Measurements from ENCODE around the gene SLC17A5.
A peak's percentile ranks its signal among the peaks of the same experiment; 100 is the strongest.
"Not testable (repeated sequence)": the region's sequence is repeated elsewhere in the genome, so short reads cannot be mapped to it uniquely, and the experiment has no call there.

The SLC17A5 gene, protein sequence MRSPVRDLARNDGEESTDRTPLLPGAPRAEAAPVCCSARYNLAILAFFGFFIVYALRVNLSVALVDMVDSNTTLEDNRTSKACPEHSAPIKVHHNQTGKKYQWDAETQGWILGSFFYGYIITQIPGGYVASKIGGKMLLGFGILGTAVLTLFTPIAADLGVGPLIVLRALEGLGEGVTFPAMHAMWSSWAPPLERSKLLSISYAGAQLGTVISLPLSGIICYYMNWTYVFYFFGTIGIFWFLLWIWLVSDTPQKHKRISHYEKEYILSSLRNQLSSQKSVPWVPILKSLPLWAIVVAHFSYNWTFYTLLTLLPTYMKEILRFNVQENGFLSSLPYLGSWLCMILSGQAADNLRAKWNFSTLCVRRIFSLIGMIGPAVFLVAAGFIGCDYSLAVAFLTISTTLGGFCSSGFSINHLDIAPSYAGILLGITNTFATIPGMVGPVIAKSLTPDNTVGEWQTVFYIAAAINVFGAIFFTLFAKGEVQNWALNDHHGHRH

DNA sequence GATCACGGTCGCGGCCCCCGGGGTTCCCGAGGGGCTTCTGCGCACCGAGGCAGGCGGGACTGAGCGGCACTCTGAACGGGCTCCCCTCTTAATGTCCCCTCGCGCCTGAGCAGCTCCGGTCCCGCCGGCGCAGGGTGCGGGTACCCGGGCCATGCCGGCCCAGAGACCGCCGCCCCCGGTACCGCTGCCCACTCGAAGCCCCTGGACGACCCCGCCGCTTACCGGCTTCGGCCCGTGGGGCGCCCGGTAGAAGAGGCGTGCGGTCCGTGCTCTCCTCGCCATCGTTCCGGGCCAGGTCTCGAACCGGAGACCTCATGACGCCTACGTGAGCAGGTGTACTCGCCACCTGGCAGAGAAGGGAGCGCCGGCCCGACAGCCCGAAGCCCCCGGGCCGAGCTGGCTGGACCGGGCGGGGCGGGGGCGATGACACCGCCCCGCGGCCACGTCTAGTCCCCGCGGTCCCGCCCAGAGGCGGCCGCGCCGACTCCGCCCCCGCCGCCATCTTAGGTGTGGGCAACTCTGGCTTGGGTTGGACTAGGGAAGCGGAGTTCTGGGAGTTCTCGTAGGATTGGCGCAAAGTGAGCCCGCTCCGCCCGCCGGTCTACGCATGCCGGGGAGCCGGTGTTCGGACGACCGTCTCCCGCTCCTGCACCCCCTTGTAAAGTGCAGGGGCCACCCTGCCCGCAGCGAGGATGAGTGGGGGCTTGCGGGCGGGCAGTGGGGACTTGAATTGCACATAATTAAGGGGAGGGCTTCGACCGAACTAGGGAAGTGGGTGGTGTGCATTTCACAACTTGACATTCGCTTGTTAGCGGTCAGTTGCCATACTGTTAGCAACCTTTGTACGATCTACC is at the start of gene SLC17A5:
TSS of gene SLC17A5 (minus strand) at position 422 of the 854 bp plus-strand sequence. CDS start at position 316, 106 bp downstream.
- DNase-seq, result peak; percentile 94

DNA sequence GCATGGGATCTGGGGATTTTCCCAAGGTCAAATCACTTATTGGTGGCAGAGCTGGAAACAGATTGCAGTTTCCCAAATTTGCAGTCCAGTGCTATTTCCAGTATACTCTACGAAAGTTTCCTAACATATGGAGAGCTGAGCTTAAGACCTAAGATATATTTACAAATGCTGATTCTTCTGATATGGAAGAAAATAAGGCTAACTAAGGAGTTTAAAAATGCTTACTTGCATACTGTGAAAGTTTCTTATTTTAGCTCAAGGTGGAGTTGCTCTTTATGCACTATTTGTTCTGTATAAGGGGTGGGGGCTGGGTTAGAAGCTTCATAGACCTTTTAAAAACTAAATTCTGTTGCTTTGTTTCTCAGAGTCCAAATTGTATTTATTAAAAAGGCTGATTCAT is 49.7 kb upstream of the SLC17A5 start:
- DNase-seq, result no peak

DNA sequence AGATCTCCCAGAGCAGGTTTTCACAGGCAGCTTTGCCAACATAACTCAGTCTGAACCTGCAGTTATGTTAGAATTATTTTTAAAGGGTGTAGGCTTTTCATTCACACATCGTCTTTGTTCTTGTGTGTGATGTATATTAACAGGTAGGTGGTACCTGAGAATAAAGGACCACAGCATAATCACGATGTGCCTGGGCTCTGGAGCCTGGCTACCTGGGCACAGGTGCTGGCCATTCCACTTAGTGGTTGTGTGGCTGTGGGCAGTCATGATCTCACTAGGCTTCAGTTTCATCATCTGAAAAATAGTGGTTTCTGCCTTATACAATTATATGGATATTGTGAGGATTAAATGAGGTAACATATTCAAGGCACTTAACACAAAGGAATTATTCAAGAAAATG is 48.7 kb upstream of the SLC17A5 start:
- DNase-seq, result no peak

DNA sequence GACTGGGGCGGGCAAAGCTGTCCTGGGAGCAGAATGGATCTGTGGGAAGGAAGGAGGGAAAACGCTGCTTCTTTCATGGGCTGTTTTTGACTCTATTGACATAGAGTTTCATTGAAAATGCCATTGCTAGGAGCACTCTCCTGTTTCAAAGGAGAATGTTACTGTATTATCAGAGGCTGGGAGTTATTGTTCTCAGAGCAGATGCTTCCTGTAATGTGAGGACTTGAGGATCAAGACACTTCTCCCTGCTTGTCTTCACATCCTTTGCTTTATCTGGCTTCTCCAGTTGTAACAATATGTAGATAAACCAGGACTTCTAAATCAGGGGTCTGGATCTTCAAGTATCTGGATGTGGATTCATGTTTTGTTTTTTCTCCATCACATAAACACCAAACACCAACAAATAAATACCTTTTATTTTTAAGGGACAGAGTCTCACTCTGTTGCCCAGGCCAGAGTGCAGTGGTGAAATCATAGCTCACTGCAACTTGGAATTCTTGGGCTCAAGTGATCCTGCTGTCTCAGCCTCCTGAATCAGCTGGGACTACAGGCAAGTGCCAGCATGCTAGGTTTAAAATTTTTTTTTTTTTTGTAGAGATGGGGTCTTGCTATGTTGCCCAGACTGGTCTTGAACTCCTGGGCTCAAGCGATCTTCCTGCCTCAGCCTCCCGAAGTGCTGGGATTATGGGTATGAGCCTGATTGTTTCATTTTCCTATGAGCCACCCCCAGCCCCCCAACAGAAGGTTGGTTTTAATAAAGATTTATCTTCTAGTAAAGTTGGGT is 46.1 kb upstream of the SLC17A5 start:
- no peak for DNase-seq

DNA sequence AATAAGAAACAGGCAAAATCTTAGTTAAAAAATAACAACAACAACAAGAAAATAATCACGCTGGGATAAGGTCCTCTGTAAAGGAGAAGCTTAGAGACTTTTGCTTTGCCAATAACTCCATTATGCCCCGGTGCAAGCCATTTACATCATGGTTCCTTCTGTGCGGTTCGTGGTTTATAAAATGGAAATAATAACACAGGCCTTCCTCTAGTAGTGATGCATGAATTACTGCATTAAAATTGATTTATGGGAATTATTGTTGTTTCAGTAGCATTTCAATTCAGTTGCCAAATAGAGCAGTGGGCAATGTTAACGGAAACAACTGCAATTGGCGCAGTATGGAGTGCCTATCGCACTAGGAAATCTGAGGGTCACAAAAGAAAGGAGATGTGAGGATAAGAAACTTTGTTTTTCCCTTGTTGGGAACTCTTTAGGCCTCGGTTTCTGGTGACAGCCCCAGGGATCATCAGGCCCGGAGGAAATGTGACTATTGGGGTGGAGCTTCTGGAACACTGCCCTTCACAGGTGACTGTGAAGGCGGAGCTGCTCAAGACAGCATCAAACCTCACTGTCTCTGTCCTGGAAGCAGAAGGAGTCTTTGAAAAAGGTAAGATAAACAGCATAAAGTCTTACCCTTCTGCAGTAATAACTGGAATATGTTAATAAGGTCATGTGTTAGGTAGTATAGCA is 43.3 kb upstream of the SLC17A5 start:
- DNase-seq, result no peak

DNA sequence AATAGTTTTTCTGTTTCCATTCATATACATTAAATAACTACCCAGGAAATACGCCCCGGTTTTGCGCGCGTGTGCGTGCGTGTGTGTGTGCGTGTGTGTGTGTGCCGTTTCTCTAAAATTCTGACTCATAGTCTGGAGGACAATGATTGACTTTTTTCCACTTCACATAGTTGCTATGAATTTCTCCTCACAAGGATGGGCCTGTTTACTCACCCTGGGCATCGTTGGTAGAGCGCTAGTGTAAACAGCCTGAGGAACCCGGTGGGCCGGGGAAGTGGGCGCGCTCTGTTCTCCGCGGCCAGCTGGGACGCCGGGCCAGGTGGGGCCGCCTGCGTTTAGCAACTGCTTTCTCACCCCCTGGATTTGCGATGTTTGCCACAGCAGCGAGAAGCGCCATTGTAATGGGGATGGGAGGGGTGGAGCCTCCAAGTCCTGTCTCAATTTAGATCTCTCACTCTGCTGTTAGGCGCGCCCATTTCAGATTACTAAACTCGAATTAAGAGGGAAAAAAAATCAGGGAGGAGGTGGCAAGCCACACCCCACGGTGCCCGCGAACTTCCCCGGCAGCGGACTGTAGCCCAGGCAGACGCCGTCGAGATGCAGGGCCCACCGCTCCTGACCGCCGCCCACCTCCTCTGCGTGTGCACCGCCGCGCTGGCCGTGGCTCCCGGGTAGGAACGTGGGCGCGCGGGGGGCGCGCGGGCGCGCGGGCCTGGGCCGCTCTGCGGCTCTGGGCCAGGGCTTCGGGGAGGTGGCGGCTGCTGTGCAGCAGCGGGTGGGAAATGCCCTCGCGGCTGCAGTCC is 42.0 kb upstream of the SLC17A5 start, which contains the start of gene CD109:
TSS of gene CD109 (plus strand) at position 585 of the 803 bp plus-strand sequence. CDS start at position 598, 13 bp downstream.
- peak; percentile 15 for DNase-seq

DNA sequence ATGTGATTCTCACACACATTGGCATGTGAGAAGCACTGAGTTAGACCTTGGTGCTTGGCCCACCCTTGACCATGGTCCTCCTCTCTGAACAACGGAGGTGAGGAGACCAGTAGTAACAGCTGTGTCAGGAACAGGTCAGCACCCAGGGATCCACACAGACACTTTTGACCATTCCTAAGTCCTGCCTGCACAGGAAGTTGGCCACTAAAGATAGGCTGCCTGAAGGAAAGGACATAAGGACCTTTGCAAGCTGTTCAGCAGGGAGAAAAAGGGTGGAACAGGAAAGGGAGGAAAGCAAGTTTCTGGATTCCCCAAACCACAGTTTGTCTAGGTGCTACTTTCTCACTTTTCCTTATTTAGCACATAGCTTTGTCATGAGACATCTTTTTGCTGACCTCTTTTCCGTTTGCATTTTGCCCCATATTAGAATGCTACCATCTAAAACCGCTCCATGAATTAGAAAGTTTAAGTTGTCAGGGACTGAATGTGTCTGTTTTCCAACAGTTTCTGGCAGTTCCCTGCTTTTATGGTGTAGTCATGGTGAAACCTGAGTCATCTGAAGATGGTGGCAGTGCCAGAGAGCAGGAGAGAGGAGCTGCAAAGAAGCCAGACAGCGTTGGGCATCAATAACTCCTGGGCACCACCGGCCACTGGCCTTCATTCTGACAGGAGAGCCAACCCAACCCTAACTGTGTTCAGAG is 41.1 kb upstream of the SLC17A5 start:
- peak; percentile 26 for DNase-seq

DNA sequence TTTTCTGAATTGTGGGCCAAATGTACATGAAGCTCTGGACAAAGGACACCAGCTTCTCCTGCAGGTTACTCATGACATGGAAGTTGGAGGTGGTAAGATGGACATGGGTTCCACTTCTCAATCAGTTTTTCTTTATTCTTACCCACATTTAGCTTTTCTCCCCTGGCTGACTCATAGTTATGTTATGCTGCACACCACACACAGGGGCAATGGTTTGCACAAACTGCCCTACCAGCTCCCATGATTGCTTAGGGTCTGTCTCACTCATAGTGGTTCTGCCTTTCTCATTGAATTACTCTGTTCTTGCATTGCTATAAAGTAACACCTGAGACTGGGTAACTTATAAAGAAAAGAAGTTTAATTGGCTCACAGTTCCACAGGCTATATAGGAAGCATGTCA is 37.7 kb upstream of the SLC17A5 start:
- DNase-seq, result no peak

DNA sequence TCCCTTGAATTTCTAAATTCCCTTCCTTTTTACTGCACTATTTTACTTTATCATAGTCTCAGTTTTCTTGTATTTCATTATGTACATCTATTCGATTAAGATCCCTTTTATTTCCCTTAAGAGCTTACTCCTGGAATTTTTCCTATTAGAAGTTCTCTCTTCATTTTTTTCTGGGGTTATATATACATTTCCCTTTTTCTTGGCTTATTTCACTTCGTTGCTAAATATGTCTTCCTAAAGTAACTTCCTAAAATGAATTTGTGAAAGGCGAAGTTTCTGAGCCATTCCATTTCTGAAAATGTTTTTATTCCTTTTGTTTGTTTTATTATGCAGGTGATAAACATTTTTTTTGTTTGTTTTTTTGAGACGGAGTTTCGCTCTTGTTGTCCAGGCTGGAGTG is 36.3 kb upstream of the SLC17A5 start:
- DNase-seq, result no peak

DNA sequence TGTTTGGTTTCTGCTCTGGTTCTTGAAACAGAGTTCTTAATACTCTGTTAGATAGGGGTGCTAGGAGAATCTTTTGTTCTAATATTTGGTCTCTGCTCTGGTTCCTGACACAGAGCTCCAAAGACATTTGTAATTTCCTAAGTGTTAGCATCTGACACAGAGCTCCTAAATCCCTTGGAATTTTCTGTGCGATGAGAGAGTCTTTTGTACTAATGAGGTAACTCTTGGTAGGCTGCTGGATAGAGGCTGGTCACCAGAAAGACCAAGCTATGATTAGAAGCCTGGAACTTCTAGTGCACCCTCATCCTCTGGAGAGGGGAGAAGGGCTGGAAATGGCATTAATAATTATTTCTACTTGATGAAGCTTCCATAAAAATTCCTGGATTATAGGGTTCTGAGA is 34.6 kb upstream of the SLC17A5 start:
- DNase-seq, result no peak

DNA sequence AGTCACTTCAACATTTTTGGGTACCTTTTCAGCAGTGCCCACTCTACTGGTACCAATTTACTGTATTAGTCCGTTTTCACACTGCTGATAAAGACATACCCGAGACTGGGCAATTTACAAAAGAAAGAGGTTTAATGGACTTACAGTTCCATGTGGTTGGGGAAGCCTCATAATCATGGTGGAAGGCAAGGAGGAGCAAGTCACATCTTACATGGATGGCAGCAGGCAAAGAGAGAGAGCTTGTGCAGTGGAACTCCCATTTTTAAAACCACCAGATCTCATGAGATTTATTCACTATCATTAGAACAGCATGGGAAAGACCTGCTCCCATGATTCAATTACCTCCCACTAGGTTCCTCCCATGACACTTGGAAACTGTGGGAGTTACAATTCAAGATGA is 29.8 kb upstream of the SLC17A5 start:
- not testable (repeated sequence) for DNase-seq

DNA sequence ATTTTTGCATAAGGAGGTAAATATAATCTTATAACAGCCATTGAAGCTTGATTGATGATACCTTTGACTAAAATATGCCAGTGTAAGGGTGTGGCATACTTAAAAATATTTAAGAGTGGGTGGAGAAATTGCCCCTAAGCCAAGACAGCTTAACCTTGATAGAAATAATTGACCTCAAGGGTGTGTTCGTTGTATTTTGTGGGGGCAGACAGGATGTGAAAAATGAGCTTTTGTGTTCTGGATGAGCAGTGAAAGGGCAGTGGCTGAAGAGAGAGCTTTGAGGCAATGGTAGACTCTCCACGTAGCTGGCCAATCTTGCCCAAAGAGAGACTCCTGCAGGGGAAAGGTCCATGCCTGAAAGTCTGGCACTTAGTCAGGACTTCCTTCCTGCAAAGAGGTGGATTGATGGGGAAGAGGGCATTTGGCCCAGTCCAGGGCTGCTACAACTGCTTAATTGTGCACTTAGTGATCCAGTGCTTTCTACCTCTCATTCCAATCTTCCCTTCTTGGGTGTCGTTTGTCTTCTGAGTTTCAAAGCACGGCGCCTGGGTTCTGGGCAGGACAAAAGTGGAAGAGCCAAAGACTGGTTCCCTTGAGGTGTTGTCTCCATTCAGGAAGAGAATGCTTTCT is 26.6 kb upstream of the SLC17A5 start:
- no peak for DNase-seq

DNA sequence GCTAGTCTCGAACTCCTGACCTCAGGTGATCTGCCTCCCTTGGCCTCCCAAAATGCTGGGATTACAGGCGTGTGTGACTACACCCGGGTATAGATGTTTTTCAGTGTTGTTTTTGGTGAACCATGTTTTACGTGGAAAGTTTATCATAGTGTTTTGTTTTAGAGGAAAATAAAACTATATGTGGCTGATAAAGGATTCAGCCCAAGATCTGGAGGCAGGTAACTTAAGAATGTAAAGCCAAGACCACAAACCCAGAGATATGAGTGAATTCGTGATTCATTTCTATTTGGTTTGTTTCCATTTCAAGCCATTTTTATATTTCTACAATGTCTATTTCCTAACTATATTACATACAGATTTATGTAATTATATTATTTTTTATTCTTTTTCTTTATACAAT is 26.1 kb upstream of the SLC17A5 start:
- not testable (repeated sequence) for DNase-seq

DNA sequence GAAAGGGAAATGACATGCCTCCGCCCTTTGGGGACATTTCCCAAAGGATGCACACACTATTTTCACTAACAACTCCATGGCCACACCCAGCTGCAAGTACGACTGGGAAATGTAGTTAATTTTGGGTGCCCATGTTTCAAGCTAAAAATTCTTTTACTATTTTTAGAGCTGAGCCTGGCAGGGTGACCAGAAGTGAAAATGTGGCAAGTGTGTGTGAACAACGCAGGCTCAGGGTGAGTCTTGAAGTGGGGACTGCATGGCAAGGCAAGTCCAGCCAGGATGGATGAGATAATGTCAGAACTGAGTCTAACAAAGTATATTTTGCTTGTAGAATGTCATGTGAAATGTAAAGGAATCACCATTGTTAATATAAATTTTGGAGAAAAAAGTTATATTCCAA is 25.2 kb upstream of the SLC17A5 start:
- no peak for DNase-seq

DNA sequence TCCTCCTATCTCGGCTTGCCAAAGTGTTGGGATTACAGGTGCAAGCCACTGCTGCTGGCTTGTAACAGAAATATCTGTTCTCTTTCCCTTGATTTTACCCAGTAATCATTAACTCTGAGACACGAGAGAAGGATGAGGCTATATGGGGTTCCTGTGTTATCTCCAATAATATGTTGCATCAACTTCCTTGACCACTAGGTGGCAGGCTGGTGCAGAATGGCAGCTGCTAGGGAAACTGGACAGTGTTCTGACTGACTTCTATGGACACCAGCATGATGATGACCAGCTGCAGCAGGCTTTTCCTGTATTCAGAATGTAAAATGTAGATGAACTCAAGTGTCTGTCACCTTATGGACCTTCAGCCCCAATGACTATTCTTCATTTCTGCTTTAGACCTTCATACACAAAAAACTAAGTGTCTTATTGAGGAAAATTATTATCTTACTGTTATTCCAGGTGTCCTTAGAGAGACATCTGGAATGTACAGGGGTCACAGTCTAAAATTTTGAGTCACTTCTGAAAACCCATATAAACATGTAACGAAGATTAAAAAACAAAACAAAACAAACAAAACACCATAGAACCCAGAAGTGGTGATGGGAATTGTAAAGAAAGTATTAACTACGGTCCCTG is 21.8 kb upstream of the SLC17A5 start:
- DNase-seq, result peak; percentile 84

DNA sequence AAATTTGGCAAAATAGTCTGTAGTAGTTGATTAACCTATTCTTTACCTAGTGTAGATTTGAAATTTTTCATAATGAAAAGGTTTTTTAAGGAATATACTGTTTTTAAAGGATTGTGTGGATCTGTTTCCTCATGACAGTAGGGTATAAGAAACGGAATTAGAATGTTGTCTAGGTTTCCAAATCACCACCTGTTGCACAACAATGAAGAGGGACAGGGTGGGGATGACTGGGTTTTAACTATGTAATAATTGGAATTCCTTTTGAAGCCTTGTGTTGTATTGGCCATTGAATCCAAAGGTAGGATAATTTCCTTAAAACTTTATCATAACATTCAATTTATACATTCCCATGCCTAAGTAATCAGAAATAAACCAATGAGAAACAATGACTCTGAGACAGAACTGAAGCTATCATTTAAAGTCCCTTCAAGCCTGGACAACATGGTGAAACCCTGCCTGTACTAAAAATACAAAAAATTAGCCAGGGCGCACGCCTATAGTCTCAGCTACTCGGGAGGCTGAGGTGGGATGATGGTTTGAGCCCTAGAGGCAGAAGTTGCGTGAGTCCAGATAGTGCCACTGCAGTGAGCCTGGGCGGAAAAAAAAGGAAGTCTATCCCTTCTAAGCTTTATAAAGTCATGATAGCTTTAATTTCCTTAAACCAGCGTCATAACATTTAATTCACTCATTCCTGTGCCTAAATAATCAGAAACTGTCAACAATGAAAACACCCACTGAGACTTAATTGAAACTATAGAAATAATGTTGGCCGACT is 18.3 kb upstream of the SLC17A5 start:
- DNase-seq, result no peak

DNA sequence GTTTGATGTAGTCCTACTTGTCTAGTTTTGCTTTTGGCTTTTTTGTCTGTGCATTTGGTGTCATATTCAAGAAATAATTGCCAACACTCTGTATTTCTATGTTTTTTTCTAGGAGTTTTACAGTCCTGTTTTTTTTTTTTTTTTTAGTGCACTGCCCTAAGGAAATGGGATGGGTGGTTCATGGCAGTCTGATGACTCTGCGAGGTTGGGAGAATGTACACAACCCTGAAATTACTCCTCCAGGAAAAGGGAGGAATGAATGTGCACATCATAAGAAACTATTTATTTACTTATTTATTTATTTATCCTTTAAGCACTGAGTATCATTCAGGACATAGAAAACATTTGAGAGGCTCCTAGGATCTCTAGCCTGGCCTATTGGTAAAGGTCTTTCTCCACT is 15.2 kb upstream of the SLC17A5 start:
- no peak for DNase-seq

DNA sequence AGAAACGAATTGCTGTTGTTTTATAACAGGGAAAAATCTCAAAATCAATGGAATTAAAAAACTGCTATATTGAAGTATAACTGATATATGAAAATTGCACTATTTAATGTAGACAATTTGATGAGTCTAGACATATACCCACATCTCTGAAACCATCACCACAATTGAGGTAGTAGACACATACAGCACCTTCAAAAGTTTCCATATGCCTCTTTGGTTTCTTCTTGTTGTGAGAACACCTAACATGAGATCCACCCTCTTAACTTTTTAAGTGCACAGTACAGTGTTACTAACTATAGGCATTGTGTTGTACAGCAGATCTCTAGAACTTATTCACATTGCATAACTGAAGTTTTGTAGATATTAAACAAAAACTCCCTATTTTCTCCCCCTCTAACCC is 14.0 kb upstream of the SLC17A5 start:
- no peak for DNase-seq

DNA sequence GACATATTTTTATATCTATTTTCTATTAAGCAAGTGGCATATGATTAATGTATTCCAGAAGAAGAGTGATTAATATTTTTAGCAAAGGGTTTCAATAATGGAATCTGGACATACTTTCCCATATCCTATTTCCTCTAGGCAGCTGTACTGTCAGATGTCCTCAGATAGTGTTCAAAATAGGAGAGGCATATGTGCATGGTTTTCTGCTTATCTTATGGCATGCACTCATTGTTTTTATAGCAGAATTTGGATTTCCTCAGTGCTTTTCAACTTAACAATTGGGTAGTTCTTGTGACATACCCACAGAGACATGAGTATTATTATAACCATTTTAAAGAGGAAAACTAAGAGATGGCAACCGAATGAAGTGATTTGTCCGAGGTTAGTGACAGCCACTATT is 12.6 kb upstream of the SLC17A5 start:
- DNase-seq, result no peak

Measured in midbrain (tissue), 1 donor.